ENCODE data around the gene ATP8A2. TPM values are rescaled to one million over a fixed set of nuclear protein-coding genes. Genes with fewer than 3 reads are reported as not detected.

The ATP8A2 gene
- total and polyA plus RNA-seq, 10 of the 15 experiments (the other 5 are each of a cell fraction or from before 2014, with no cell fraction given) = 0.01 to 0.04 (median 0.04) TPM; not detected in 7

- TF ChIP-seq, protein P1, sequence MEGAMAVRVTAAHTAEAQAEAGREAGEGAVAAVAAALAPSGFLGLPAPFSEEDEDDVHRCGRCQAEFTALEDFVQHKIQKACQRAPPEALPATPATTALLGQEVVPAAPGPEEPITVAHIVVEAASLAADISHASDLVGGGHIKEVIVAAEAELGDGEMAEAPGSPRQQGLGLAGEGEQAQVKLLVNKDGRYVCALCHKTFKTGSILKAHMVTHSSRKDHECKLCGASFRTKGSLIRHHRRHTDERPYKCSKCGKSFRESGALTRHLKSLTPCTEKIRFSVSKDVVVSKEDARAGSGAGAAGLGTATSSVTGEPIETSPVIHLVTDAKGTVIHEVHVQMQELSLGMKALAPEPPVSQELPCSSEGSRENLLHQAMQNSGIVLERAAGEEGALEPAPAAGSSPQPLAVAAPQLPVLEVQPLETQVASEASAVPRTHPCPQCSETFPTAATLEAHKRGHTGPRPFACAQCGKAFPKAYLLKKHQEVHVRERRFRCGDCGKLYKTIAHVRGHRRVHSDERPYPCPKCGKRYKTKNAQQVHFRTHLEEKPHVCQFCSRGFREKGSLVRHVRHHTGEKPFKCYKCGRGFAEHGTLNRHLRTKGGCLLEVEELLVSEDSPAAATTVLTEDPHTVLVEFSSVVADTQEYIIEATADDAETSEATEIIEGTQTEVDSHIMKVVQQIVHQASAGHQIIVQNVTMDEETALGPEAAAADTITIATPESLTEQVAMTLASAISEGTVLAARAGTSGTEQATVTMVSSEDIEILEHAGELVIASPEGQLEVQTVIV (IDR thresholded peaks at IDR 0.05; ENCODE audit: borderline replicate concordance, partially characterized antibody) = no peak
- TF ChIP-seq CREB1 (IDR thresholded peaks at IDR 0.05; ENCODE audit: low read depth) = no peak
- TF ChIP-seq NBN (IDR thresholded peaks at IDR 0.05) = no peak
- TF ChIP-seq MYC (IDR thresholded peaks at IDR 0.05; ENCODE audit: insufficient read depth, insufficient read length, insufficient replicate concordance, low read length, severe bottlenecking) = no peak
- no peak for TF ChIP-seq ZZZ3 (IDR thresholded peaks at IDR 0.05; ENCODE audit: control insufficient read depth, insufficient read length, low read depth)
- TF ChIP-seq RB1 (IDR thresholded peaks at IDR 0.05; ENCODE audit: borderline replicate concordance) = no peak
- TF ChIP-seq KAT2A (conservative IDR thresholded peaks at IDR 0.05; ENCODE audit: control insufficient read depth, low read depth, low read length) = no peak
- TF ChIP-seq RUNX3 (IDR thresholded peaks at IDR 0.05; ENCODE audit: low read length) = no peak
- no peak for TF ChIP-seq HSF1 (IDR thresholded peaks at IDR 0.05; ENCODE audit: low read depth, low read length)
- TF ChIP-seq, protein P2, sequence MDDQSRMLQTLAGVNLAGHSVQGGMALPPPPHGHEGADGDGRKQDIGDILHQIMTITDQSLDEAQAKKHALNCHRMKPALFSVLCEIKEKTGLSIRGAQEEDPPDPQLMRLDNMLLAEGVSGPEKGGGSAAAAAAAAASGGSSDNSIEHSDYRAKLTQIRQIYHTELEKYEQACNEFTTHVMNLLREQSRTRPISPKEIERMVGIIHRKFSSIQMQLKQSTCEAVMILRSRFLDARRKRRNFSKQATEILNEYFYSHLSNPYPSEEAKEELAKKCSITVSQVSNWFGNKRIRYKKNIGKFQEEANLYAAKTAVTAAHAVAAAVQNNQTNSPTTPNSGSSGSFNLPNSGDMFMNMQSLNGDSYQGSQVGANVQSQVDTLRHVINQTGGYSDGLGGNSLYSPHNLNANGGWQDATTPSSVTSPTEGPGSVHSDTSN (IDR thresholded peaks at IDR 0.05; ENCODE audit: insufficient replicate concordance, low read depth, low read length) = no peak
Observed at GRCh38 chr13:25687471-25688225, 315.9 kb downstream of the ATP8A2 start (continued).

Data from GM12878 (cell line).